SIG-M5 (cell line): ENCODE measurements around the gene SUPT4H1.
"Not testable (repeated sequence)": the region's sequence is repeated elsewhere in the genome, so short reads cannot be mapped to it uniquely, and the experiment has no call there.

Experiments used
- DNase-seq: peaks from one replicate; lab custom pipeline; 2025; lab: John Stamatoyannopoulos, UW

Gene SUPT4H1

DNA sequence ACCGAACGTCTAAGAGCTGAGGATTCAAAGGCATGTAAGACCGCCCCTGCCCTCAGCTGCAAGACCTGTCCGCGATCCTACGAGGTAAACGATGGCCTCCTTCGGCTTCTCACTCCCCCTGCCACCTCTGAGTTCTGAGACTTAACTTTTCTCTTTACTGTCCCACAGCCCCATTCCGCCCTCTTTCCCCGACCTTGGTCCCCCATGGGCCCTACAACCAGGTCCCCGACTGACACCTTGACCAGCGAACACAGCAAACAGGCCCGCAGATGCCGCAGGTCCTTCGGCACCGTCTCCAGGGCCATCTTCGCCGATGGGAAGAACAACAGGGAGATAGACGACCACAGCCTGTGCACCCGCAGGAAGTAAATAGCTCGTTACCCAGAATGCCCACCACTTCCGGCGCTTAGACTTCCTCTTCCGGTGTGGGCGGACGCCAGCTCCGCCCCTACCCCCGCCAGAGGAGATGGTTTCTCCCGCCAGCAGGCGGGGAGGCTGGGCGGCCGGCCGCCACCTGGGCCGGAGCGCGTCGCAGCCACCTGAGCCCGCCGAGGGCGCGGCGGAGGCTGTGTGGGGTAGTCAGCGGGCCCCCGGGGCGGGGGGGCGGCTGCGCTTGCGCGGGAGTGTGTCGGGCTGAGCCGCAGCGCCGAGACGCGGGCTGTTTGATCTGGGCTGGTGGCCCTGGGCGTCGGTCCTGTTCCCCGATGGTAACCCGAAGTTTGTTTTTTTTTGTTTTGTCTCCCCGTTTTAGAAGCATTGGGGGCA is at the start of gene SUPT4H1:
TSS of gene SUPT4H1 (minus strand) at position 371 of the 765 bp plus-strand sequence. CDS start at position 305, 66 bp downstream.
- DNase-seq, result peak; percentile 84

DNA sequence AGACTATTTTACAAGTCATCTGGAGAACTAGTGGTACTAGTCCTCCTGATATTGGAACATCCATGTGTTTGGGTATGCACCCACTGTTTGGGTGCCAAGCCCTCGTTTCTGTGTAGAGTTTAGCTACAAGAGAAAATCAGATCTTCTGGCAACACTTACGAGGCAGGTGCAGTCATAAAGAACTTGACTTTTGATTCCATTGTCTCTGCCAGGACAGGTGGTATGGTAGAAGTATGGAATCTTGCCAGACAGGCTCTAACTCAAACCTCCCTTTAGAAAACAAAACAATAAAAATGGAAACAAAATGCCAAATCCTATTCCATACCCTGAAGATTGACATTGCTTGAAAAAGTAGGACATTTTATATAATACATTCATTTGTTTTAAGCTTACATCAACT is 49.3 kb upstream of the SUPT4H1 start:
- no peak for DNase-seq

DNA sequence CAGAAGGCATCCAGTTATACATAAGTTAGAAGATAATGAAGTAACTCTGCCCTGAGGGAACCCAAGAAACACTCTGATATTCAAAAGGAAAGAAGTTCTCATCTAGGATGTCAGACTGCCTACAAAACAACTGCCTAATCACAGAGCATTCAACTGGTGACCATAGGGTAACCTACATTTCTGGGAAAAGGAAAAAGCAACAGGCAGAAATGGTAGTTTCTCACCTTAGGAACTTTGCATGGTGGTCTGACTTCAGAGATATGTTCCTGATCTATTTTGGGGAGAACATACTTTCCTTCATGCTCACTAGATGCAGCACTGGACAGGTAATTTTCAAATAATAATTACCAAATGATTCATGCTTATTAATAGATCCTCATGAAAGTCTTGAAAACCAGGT is 48.8 kb upstream of the SUPT4H1 start:
- DNase-seq, result no peak

DNA sequence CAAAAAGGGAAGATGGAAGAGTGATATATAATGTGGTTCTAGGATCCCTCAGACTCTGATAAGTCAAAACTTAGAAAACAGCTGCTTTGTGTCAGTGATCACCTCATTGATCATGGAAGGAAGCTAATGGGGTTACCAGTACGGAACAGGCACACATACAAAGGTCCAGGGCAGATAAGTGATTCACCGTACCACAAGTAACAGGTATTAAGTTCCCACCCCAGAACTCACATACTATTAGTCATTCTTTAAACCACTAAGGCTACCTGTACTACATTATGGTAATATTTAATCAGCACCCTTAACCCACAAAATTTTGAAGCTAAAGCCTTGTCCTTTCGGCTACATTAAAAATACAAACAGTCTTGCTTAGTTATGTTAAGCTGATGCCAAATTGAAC is 48.0 kb upstream of the SUPT4H1 start:
- no peak for DNase-seq

DNA sequence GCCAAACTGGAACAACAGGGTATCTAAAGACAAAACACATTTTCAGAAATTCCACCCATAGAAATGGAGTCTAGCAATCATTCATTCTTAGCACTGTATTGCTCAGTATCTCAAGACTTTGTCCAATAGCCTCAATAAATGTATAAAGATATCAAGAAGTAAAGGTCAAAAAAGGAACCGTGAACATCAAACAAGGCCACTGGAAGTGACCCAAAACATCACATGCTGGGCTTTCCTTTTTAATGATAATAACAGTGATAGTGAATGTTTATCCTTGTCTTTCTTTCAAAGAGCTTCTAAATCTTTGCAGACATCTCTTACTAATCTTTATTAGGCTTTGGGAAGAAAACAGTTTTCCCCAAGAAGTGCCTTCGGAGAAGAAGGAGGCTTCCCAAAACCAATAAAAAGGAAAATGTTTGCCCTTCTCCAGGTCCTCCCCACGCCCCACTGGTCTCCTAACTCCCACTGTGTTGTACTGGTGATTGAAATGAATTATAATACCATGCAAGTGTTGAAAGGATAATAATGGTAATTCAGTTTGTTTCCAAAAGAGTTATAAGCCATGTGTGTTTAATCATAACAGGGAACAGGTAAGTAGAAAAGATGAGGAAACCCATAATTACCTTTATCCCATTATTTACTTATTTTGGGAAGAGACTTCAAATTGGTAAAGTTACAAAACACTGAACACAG is 46.7 kb upstream of the SUPT4H1 start:
- DNase-seq, result no peak

DNA sequence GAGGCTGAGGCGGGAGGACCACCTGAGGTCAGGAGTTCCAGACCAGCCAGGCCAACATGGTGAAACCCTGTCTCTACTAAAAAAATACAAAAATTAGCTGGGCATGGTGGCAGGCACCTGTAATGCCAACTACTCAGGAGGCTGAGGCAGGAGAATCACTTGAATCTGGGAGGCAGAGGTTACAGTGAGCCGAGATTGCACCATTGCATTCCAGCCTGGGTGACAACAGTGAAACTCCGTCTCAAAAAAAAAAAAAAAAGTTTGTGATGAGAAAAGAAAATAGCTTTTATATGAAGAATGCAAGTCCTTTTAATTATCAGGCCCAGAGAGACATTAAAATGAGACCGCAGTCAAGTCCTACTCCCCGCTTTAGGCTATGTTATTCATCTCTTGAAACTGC is 45.4 kb upstream of the SUPT4H1 start:
- DNase-seq, result not testable (repeated sequence)

DNA sequence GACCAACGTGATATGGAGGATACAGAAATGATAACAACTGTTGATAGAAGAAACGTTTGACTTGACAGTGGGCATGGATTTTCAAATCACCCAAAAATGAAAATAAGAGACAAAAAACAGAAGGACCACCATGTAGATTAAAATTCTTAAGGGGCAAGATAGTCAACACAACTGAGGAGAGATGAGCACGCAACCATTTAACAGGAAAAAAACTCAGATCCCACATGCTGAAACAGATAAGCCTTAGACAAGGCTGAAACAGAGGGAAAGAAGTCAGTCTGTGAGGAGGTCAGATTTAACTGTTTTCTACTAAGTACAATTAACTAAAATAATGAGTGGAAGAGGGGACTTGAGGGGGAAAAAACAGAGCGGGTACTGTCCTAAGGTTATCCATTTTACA is 44.2 kb upstream of the SUPT4H1 start:
- no peak for DNase-seq

DNA sequence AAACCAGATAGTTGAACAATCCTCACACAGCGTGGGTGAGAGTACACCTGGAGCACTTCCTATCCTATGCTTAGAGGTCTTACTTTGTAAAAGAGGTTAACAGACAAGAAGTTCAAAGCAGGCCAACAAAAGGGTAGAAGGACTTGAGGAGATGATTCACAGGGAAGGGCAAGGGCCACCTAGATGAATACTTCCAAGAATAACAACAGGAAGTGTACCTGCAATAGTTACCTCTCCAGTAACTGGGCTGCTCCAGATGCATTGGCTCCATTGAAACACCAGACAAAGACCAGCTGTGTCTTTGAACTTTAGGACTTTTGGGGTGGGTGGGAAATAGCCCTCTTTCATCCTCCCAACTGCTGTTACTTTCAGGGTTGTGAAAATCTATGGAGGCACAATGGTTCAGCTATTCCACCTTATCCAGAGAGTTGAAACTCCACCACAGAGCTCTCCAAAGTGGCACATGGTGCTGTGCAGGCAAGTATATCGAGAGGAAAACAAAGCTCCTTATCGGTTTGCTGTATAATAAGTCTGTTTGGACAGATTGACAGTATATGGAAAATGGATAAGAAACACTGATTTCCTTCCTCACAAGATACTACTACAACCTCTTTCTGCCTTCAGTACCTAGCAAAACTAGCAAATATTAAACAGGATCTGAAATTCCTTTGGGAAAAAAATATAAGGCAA is 42.7 kb upstream of the SUPT4H1 start:
- DNase-seq, result no peak

DNA sequence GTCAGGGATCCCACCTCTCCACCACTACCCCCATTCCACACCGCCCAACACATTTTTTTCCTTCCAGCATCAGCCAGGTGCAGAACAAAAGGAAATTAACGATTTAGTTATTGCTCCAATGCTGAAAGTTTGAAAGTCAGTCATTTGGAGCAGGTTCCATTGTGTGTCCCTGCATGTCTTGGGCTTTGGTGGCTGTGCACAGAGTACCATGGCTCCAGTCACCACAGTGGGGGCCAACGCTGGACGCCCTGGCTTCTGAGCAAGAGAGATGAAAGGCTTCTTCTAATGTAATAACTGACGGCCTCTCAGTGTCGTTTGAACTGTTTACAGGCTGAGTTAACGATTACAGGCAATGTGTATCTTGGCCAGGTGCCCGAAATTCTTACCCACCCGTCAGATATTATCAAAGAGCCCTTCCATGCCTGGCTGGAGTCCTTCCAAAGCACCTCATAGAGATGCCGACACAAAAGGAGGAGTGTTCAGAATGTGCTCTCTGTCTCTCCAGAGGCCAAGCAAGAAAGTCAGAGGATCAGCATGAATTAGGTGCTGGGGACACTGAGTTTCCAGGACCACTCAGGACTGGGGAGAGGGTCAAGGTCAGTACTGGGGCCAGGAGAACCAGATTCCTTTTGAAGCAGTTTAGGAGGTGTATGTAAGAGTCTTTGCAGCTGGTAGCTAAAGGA is 39.4 kb upstream of the SUPT4H1 start:
- no peak for DNase-seq

DNA sequence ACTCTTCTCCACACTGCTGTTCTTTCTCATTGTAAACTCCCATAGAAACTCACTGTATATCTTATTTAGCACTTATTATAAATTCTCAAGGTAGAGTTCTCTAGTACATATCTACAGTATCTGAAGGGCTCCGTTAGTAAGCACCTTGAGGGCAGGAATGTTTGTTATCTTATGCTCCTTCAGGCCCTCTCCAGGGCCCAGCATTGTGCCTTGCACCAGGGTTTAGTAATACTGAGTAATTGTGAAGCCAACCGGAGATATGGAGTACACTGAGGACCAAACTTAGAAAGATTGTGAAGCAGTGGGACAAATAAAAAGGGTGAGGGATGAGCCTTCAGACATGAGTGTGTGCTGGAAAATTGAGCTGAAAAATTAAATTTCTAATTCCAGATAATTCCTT is 38.9 kb upstream of the SUPT4H1 start:
- no peak for DNase-seq

DNA sequence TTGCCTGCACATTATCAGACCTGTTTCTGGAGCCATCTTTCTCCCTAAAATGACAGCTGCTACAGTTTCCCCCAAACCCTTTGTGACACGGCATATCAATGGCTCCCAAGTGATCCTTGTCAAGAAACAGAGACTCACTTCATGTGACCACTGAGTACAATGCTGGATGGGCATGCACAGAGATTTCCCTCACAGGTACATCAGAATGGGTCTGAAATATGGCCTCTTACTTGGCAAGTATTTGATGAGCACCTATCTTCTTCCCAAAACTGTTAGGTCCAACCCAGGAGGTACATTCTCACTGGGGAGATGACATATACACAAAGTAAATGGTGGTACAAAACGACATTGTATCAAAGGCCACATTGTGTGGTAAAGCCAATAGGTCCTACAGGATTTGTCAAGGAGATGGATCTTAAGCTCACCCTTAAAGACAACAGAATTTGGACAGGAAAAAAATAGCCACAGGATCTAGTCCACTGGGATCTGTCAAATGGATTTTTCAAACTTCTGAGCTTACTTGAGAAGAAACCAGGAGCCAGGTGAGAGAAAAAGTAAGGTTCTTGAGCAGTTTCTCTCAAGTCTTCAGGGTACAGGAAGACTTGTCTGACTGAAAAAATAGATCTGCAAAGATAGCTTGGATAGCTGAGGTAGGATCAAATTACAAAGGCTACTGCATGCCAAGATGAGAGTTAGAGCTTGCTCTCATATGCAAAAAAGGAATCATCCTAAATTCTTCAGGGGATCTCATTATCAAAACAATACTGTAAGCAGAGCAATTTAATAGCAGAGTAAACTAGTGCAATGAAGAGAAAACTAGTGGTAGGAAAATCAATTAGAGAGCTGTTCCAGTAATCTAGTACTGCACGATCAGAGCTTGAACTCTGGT is 36.5 kb upstream of the SUPT4H1 start:
- no peak for DNase-seq

DNA sequence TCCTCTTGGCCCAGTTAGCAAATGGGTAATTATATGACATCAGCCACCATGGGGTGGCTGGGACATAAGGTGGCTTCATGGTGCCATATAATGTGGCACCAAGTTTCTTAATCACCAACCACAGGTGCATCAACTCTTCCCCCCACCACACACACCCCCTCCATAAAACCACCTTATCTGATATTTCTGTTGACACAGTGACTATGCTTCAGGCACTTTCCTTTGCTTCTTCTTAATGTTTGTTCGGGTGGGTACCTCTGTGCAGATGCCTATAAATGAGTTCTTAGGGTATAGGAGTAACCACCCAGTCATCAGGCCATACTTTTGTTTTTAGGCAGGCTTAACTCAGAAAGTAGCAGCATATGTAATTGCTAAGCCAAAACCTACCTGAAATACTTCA is 35.8 kb upstream of the SUPT4H1 start:
- no peak for DNase-seq

DNA sequence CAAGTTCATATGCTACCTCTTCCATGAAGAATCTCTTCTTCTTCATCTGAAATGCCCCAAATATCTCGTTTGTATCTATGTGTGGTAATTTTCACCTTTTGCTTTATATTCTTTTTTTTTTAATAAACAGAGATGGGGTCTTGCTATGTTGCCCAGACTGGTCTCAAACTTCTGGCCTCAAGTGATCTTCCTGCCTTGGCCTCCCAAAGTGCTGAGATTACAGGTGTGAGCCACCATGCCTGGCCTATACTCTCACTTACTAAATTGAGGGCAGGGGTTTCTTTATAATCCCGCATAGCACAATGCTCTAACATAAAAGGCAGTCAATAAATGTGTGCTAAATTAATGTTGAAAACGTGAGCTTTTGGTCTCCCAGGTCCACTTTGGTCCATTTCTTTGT is 34.7 kb upstream of the SUPT4H1 start:
- no peak for DNase-seq

DNA sequence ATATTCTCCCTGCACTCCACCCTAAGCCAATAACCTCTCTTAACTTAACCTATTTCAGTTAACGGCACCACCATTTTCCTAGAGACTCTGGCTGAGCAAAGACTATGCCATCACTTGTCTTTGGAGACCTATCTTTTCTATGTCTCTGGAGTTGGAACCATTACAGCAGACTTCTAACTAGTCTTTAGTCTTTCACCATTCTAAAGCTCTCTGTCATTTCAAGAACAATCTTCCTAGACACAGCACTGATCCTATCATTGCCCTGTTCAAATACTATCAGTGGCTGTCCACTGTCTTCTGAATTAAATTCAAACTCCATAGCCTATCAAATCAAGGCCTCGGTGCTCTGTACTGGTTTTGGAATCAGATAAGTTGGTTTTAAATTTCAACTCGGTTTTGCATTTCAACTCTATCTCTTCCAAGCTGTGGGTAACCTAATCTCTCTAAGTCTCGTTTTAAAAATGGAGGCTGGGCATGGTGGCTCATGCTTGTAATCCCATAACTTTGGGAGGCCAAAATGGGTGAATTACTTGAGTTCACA is 33.4 kb upstream of the SUPT4H1 start:
- no peak for DNase-seq

DNA sequence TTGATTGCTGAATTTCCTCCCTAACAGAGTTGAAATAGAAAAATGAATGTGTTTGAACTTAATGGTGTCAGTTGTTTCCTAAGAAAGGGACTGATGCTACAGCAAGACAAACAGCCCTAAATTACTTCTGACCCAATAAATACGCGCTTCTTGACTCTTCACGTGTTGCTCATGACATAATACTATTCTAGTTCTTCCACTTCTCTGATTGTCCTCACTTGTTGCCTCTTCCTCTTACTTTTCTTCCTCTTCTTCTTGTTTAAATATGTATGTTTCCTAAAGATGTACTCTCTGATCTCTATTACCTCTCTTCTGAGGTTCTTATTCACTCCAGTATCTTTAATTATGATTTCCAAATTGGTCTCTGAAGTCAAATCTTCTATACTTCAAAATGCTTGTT is 32.9 kb upstream of the SUPT4H1 start:
- no peak for DNase-seq

DNA sequence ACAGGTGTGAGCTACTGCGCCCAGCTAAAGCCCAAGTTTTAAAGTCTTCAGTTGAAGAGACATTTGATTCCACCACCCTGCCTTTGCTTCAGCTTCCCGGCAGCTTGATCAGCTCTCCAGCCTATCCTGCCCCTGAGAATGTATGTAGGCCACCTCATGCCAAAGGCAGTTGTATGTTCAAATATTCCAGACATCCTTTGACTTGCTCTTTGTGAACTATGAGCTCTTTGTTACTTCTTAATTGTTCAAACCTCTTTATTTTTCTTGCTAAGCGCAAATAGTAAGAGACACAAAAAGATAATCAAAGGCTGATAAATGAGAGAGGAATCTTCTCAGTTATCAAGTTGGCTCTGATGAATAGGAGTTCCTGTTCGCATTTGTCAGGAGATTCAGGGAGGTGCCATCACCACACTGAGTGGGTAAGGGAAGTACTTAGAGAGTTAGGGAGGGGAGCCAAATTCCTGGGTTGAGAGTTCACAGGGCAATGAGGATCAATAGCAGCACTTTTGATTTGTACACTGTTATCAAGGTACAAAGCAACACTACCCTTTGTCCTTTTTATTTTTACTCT is 32.0 kb upstream of the SUPT4H1 start:
- DNase-seq, result no peak

DNA sequence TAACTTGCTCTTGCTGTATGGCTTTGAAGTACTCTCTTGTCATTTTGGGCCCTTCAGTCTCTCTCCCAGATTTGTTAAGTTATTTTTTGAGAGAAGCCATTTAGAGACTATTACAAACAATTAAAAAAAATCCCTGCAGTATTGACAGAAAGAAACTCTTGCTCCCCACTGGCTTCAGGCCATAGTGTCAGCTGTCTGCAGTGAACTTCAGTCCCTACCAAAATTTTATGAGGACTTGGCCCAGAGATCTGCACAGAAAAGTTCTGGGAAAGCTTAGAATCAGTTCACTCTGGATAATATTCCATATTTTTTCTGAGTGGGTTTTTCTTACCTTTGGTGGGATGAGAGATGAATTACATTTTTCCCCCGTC is 30.9 kb upstream of the SUPT4H1 start:
- no peak for DNase-seq

DNA sequence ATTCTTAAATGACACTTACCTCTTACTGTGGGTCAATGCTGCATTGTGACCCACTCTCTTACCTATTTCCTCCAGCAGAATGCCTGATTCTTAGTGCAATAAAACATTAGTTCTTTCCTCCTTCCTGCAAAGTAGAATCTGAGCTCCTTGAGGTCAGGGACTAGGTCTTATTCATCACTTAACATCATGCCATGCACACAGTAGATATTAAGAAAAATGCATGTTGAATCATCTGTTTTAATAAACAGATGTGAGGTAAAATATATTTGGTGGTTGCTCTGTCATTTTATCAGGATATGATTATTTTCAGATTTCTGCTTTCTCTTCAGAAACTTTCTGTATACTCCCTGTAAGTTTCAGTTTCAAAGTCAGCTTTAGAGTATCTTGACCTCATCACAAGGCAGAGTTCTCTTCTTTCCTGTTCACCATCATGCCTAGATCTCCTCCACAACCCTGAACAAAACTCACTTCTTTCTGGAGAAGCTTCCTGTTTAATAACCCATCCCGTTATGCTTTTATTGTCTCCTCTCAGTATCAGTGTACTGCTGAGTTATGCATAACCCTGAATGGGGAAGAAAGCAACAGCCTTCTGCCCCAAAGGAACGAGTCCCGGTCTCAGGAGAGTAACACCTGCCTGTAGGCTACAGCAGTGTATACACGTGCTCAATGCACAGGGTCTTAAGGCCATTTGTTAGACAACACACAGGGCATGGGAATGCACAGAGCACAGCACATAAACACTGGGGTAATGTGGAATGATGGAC is 30.3 kb upstream of the SUPT4H1 start:
- no peak for DNase-seq

DNA sequence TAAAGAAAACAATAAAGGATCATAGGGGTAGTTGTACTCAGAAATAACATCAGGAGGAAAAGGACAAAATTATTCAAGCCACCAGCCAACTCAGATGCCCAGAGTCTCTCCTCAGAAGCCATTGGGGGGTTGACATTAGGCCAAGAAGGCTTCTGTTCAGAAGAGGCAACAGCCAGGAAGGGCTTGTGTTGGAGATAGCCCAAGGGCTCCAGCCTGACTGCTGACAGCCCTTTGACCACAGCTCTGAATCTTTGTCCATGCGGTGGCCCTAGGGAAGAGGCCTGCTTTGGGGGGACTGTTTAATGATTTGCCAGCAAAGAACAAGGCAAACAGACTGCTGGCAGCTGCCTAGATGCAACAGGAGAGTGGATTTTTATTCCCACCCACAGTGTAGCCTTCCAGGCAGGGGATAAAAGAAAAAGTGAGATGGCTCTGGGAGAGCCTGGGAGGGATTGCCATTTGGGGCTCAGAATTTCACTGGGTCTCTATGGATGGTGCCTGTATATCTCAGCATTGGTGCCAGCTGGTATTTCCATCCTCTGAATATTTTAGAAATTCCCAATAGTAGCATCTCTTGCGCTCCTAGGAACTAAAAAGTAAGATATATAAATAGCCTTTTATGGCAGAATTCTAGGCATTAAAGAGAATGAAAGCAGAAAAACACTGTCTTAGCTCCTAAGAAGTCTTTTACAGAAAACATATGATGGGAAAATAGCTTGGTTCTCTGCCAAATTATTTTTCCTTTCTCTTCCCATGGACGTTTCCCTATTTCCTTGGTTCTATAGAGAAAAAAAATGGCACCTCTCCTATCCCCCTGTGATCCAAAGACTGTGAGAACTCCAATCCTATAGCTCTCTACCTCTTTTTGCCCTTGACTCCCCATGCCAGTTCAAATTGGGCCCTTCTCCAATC is 29.4 kb upstream of the SUPT4H1 start:
- no peak for DNase-seq
